ENCODE data around the gene KIAA0232.

DNA sequence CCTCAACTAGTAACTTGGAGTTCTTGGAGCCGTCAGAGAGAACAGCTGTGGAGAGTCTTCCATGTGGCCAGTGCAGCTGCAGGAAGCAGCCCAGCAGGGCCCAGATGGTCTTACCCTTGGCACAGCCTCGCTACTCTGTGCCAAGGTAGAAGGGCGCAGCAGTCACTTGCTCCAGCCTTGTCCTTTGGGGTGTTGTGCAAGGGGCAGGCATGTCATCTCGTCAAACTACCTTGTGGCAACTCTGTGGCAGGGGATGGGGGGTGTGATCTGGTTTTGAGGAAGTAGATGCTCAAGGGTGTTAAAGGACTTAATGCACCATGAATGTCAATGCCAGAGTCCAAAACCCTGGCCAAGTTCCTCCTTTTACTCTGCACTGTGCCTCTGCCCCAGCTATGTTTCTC is 92.9 kb downstream of the KIAA0232 start:
- TF ChIP-seq POLR2A (IDR thresholded peaks at IDR 0.05; ENCODE audit: low read depth, low read length) (no peak), POLR2AphosphoS5 (IDR thresholded peaks at IDR 0.05; ENCODE audit: low read depth, low read length) (no peak), POU2F2 (IDR thresholded peaks at IDR 0.05; ENCODE audit: low read depth, low read length) (no peak)

Measured in GM12891 (cell line).